Fibroblast of mammary gland (primary cell): ENCODE data around the gene HERC3.

Experiments used
- DNase-seq: peaks from one replicate; pipeline ENCODE4 v3.0.0-alpha.2; 2010; ENCODE audit warnings: low read depth
- H3K4me3 ChIP-seq: 2 replicates; pipeline ENCODE4 v1.5.1; 2011; ENCODE audit warnings: low read depth, mild to moderate bottlenecking, low read length, moderate library complexity; ENCODE audit not compliant: control insufficient read depth
- TF ChIP-seq, protein P1 (sequence below): conservative IDR thresholded peaks from 2 replicates; pipeline ENCODE4 v1.5.1; 2011; ENCODE audit warnings: low read depth, low read length, inconsistent platforms; ENCODE audit not compliant: control insufficient read depth, insufficient read depth

The HERC3 gene

GRCh38 chr4:88720451-88721428, 128.5 kb downstream of the HERC3 start:
- no peak overlapping the region for H3K4me3 ChIP-seq
- DNase-seq = peak; percentile 58
- TF ChIP-seq, protein P1, sequence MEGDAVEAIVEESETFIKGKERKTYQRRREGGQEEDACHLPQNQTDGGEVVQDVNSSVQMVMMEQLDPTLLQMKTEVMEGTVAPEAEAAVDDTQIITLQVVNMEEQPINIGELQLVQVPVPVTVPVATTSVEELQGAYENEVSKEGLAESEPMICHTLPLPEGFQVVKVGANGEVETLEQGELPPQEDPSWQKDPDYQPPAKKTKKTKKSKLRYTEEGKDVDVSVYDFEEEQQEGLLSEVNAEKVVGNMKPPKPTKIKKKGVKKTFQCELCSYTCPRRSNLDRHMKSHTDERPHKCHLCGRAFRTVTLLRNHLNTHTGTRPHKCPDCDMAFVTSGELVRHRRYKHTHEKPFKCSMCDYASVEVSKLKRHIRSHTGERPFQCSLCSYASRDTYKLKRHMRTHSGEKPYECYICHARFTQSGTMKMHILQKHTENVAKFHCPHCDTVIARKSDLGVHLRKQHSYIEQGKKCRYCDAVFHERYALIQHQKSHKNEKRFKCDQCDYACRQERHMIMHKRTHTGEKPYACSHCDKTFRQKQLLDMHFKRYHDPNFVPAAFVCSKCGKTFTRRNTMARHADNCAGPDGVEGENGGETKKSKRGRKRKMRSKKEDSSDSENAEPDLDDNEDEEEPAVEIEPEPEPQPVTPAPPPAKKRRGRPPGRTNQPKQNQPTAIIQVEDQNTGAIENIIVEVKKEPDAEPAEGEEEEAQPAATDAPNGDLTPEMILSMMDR = no peak

GRCh38 chr4:88722276-88722780, 130.0 kb downstream of the HERC3 start:
- H3K4me3 ChIP-seq = no peak overlapping the region
- DNase-seq = no peak
- TF ChIP-seq, protein P1 = no peak

DNA sequence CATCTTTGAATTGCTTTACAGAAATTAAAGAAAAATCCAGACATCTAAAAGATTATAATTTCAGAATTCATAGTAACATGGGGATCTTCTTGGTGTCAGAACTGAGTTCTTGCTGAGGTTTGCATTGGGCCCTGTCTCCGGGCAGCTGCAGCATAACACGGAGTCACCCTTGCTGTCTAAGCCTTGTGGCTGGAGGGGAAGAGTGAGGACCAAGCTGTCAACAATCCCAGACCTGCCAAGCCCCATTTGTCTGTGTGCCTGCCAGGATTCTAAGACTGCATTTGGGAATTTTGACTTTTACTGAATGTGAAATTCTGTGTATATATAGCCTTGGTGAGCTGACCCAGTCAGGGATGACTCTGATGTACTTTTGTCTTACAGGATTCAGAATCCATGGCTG, 130.5 kb downstream of the HERC3 start:
- DNase-seq = no peak
- TF ChIP-seq, protein P1 = no peak
- H3K4me3 ChIP-seq = no peak overlapping the region

GRCh38 chr4:88724406-88724805, 132.1 kb downstream of the HERC3 start:
- no peak overlapping the region for H3K4me3 ChIP-seq
- no peak for DNase-seq
- TF ChIP-seq, protein P1 = no peak

DNA sequence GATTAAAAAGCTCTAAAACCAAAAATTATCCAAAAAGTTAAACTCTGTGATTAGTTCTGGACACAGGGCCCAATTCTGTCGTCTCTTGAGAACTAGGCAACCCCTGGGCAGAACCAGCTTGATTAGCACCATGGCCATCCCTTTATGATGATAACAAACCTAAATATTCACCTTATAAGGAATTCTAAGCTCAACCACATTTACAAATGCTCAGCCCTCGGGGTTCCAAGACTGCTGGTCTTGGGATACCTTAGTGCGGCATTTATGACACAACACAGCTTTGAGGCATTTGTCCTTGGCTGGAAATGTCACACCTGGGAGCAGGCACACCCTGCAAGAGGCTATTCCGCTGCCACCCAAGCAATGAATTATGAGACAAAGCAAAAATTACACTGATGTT, 132.9 kb downstream of the HERC3 start:
- no peak overlapping the region for H3K4me3 ChIP-seq
- TF ChIP-seq, protein P1 = no peak
- DNase-seq = no peak

GRCh38 chr4:88725986-88726385, 133.7 kb downstream of the HERC3 start:
- TF ChIP-seq, protein P1 = no peak
- H3K4me3 ChIP-seq = no peak overlapping the region
- DNase-seq = peak; percentile 28
